Liver (tissue), 9 donors: ENCODE data around the gene CUX1. TPM values are rescaled to one million over a fixed set of nuclear protein-coding genes. Genes with fewer than 3 reads are reported as not detected.

ENCODE experiments used
- DNase-seq: peaks from one replicate; pipeline ENCODE4 v3.0.0-alpha.2; 2017; ENCODE audit warnings: low spot score
- H3K27ac ChIP-seq, 2 donors: one replicate each; pipeline ENCODE4 v1.7.0; 2013; ENCODE audit warnings: inconsistent platforms in 2 of 2, low read length in 2 of 2, control low read depth in 1 of 2, low read depth in 1 of 2, mild to moderate bottlenecking in 1 of 2
- H3K27me3 ChIP-seq, 4 donors: one replicate each; pipeline versions ENCODE4 v1.6.1 to v1.7.0; 2013; ENCODE audit warnings: low read length in 3 of 4, inconsistent platforms in 1 of 4, mild to moderate bottlenecking in 1 of 4, moderate library complexity in 1 of 4; ENCODE audit not compliant: control insufficient read depth in 4 of 4, insufficient read depth in 4 of 4
- H3K36me3 ChIP-seq, 4 donors: one replicate each; pipeline versions ENCODE4 v1.6.1 to v1.7.0; 2013; ENCODE audit warnings: low read length in 3 of 4, mild to moderate bottlenecking in 3 of 4, low read depth in 1 of 4, moderate library complexity in 1 of 4; ENCODE audit not compliant: control insufficient read depth in 4 of 4, insufficient read depth in 3 of 4
- H3K4me1 ChIP-seq, 4 donors: one replicate each; pipeline versions ENCODE4 v1.6.1 to v1.7.0; 2013; ENCODE audit warnings: low read length in 3 of 4, mild to moderate bottlenecking in 3 of 4, moderate library complexity in 1 of 4; ENCODE audit not compliant: control insufficient read depth in 4 of 4, insufficient read depth in 4 of 4
- H3K4me3 ChIP-seq, 3 donors: one replicate each; pipeline versions ENCODE4 v1.6.1 to v1.7.0; 2013; ENCODE audit warnings: low read length in 3 of 3, control low read depth in 1 of 3, low read depth in 1 of 3, mild to moderate bottlenecking in 1 of 3
- H3K9ac ChIP-seq, 2 donors: one replicate each; pipeline ENCODE4 v1.7.0; 2013; ENCODE audit warnings: low read length in 2 of 2, mild to moderate bottlenecking in 2 of 2, moderate library complexity in 2 of 2, control low read depth in 1 of 2, low read depth in 1 of 2
- H3K9me3 ChIP-seq, 4 donors: one replicate each; pipeline versions ENCODE4 v1.6.1 to v1.7.0; 2013; ENCODE audit warnings: low read length in 3 of 4; ENCODE audit not compliant: control insufficient read depth in 4 of 4
- FOXA1 ChIP-seq: IDR thresholded peaks from 2 replicates; pipeline ENCODE4 v1.6.1; 2016; ENCODE audit warnings: antibody characterized with exemption
- FOXA2 ChIP-seq: IDR thresholded peaks from 2 replicates; pipeline ENCODE4 v1.6.1; 2016; ENCODE audit warnings: antibody characterized with exemption
- GABPA ChIP-seq, 2 donors: IDR thresholded peaks in 1 of 2; conservative IDR thresholded peaks in 1 of 2; 2 replicates each; pipeline ENCODE4 v1.6.1; 2016; ENCODE audit warnings: antibody characterized with exemption in 2 of 2, mild to moderate bottlenecking in 1 of 2, moderate library complexity in 1 of 2
- HNF4G ChIP-seq: IDR thresholded peaks from 2 replicates; pipeline ENCODE4 v1.6.1; 2016; ENCODE audit warnings: antibody characterized with exemption
- JUND ChIP-seq, 2 donors: IDR thresholded peaks; 2 replicates each; pipeline ENCODE4 v1.6.1; 2016; ENCODE audit warnings: antibody characterized with exemption in 2 of 2
- NR2F2 ChIP-seq: IDR thresholded peaks from 2 replicates; pipeline ENCODE4 v1.6.1; 2016; ENCODE audit warnings: antibody characterized with exemption
- RAD21 ChIP-seq, 2 donors: IDR thresholded peaks; 2 replicates each; pipeline ENCODE4 v1.6.1; 2016; ENCODE audit warnings: antibody characterized with exemption in 2 of 2, mild to moderate bottlenecking in 2 of 2
- RXRA ChIP-seq, 2 donors: IDR thresholded peaks; 2 replicates each; pipeline ENCODE4 v1.6.1; 2017 to 2018; ENCODE audit warnings: antibody characterized with exemption in 2 of 2, mild to moderate bottlenecking in 1 of 2
- SP1 ChIP-seq: IDR thresholded peaks from 2 replicates; pipeline ENCODE4 v1.6.1; 2018; ENCODE audit warnings: antibody characterized with exemption, mild to moderate bottlenecking
- TAF1 ChIP-seq: conservative IDR thresholded peaks from 2 replicates; pipeline ENCODE4 v1.6.1; 2016; ENCODE audit warnings: antibody characterized with exemption, mild to moderate bottlenecking
- YY1 ChIP-seq: IDR thresholded peaks from 2 replicates; pipeline ENCODE4 v1.6.1; 2016; ENCODE audit warnings: antibody characterized with exemption, mild to moderate bottlenecking
- WGBS: extraction: QIAGEN DNeasy Blood & Tissue Kit; methylation state at CpG from one replicate; pipeline ENCODE4 v1.1.7; 2013; 5-methylcytosine and 5-hydroxymethylcytosine counted together
- polyA plus RNA-seq, 2 donors: library from polyadenylated mRNA; stranded (reverse) in 1 of 2; unstranded in 1 of 2; fragments of 200-250 nt in 1 of 2; fragments of >200 nt in 1 of 2; fragmentation: Nextera tagmentation in 1 of 2; extraction: Ambion mirVana in 1 of 2; gene quantifications; one replicate each; pipeline versions ENCODE4 v1.2.1 to v1.2.3, GENCODE V29; 2013 to 2015
- total RNA-seq, 2 donors: library from RNA; depleted of rRNA; stranded (reverse); fragments of >200 nt; gene quantifications; one replicate each; pipeline ENCODE4 v1.2.3, GENCODE V29; 2014
- TF ChIP-seq, protein P1 (sequence below): IDR thresholded peaks from 2 replicates; pipeline ENCODE4 v1.6.1; 2016; ENCODE audit warnings: antibody characterized with exemption
- TF ChIP-seq, protein P2 (sequence below): IDR thresholded peaks from 2 replicates; pipeline ENCODE4 v1.6.1; 2016; ENCODE audit warnings: antibody characterized with exemption
- TF ChIP-seq, protein P3 (sequence below): IDR thresholded peaks from 2 replicates; pipeline ENCODE4 v1.6.1; 2016; ENCODE audit warnings: antibody characterized with exemption, mild to moderate bottlenecking
- TF ChIP-seq, protein P4 (sequence below): fragments of 150-350 bp; IDR thresholded peaks from 2 replicates; pipeline ENCODE4 v1.5.1; 2017; ENCODE audit warnings: improper control_type of control experiment, low read depth, low read length; ENCODE audit not compliant: missing input control
- TF ChIP-seq, protein P5 (sequence below): IDR thresholded peaks from 2 replicates; pipeline ENCODE4 v1.6.1; 2016; ENCODE audit warnings: antibody characterized with exemption
- donor health status: healthy.
- donor health status: healthy.
- donor health status: healthy.
- donor health status: healthy.
- donor health status: healthy.

CUX1 gene
- total and polyA plus RNA-seq, 4 donors = 18.6 to 40.6 (median 21.4) TPM

DNA sequence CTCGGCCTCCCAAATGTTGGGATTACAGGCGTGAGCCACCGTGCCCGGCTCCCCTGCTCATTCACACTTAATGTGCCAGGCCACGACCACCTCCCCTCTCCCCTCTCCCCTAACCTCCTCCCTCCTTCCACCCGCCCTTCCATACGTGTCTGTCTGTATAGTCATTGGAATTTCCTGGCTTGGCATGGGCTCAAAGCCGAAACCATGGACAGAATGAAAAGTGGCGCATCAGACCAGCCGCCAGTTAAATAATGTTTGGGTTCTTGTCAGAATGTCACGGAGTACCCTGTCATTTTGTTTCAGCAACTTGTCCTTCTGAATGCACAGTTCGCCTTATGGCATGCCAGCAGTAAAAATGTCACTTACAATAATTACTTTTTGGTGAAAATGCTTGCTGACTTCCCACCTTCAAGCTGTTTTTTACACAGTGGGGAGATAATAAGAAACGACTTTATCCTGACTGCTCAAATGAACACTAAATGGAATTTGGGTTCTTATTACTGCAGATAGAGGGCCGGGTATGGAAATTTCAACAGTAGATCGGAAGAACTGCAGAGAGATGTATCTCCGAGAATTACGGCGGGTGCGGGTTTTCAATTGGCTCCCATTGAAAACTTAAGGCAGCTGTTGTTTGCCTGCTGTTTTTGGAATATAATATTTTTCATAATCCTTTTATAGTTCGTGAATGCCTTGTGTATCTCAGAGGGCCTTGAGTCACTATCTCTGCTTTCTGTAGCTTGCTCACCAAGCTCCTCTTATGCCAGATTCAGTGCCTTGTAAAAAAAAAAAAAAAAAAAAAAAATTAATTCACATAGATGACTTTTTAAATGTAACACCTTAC is 403.8 kb downstream of the CUX1 start:
- Histone ChIP-seq H3K27me3 (no peaks in the 10 kb centered on the region), H3K9ac (no peak overlapping the region), H3K36me3 (peaks cover 0 to 2% (median 0%) of the 10 kb centered on the region in 4 donors), H3K9me3 (no peaks in the 10 kb centered on the region), H3K27ac (no peak overlapping the region), H3K4me3 (no peak overlapping the region), H3K4me1 (no peaks in the 10 kb centered on the region)
- no peak for DNase-seq
- WGBS = 94% methylated on average over 20 of the region's 20 CpGs
- no peak for TF ChIP-seq TAF1
- TF ChIP-seq, protein P1, sequence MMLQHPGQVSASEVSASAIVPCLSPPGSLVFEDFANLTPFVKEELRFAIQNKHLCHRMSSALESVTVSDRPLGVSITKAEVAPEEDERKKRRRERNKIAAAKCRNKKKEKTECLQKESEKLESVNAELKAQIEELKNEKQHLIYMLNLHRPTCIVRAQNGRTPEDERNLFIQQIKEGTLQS = no peak
- TF ChIP-seq, protein P2, sequence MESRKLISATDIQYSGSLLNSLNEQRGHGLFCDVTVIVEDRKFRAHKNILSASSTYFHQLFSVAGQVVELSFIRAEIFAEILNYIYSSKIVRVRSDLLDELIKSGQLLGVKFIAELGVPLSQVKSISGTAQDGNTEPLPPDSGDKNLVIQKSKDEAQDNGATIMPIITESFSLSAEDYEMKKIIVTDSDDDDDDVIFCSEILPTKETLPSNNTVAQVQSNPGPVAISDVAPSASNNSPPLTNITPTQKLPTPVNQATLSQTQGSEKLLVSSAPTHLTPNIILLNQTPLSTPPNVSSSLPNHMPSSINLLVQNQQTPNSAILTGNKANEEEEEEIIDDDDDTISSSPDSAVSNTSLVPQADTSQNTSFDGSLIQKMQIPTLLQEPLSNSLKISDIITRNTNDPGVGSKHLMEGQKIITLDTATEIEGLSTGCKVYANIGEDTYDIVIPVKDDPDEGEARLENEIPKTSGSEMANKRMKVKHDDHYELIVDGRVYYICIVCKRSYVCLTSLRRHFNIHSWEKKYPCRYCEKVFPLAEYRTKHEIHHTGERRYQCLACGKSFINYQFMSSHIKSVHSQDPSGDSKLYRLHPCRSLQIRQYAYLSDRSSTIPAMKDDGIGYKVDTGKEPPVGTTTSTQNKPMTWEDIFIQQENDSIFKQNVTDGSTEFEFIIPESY = no peak
- TF ChIP-seq GABPA (IDR thresholded peaks at IDR 0.05 in 1 of 2, conservative IDR thresholded peaks at IDR 0.05 in 1 of 2) = no peak
- TF ChIP-seq HNF4G = no peak
- no peak for TF ChIP-seq SP1
- TF ChIP-seq NR2F2 = no peak
- TF ChIP-seq JUND (IDR thresholded peaks at IDR 0.05) = no peak
- no peak for TF ChIP-seq RAD21 (IDR thresholded peaks at IDR 0.05)
- TF ChIP-seq, protein P3, sequence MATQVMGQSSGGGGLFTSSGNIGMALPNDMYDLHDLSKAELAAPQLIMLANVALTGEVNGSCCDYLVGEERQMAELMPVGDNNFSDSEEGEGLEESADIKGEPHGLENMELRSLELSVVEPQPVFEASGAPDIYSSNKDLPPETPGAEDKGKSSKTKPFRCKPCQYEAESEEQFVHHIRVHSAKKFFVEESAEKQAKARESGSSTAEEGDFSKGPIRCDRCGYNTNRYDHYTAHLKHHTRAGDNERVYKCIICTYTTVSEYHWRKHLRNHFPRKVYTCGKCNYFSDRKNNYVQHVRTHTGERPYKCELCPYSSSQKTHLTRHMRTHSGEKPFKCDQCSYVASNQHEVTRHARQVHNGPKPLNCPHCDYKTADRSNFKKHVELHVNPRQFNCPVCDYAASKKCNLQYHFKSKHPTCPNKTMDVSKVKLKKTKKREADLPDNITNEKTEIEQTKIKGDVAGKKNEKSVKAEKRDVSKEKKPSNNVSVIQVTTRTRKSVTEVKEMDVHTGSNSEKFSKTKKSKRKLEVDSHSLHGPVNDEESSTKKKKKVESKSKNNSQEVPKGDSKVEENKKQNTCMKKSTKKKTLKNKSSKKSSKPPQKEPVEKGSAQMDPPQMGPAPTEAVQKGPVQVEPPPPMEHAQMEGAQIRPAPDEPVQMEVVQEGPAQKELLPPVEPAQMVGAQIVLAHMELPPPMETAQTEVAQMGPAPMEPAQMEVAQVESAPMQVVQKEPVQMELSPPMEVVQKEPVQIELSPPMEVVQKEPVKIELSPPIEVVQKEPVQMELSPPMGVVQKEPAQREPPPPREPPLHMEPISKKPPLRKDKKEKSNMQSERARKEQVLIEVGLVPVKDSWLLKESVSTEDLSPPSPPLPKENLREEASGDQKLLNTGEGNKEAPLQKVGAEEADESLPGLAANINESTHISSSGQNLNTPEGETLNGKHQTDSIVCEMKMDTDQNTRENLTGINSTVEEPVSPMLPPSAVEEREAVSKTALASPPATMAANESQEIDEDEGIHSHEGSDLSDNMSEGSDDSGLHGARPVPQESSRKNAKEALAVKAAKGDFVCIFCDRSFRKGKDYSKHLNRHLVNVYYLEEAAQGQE = no peak

DNA sequence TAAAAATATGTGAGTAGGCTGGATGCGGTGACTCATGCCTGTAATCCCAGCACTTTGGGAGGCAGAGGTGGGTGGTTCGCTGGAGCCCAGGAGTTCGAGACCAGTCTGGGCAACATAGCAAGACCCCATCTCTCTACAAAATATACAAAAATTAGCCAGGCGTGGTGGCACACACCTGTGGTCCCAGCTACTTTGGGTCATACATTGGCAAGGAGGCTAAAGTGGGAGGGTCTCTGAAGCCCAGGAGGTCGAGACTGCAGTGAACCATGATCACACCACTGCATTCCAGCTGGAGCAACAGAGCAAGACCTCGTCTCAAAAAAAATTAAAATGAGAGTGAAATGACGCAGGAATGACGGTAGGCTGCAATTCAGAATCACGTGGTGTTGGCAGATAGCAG is 404.5 kb downstream of the CUX1 start:
- no peaks in the 10 kb centered on the region for H3K4me1 ChIP-seq
- DNase-seq = no peak
- H3K9ac ChIP-seq = no peak overlapping the region
- H3K27me3 ChIP-seq = no peaks in the 10 kb centered on the region
- H3K9me3 ChIP-seq = no peaks in the 10 kb centered on the region
- 97% methylated on average over 9 of the region's 9 CpGs for WGBS
- no peak overlapping the region for H3K4me3 ChIP-seq
- H3K27ac ChIP-seq = no peak overlapping the region
- H3K36me3 ChIP-seq = peaks cover 0 to 2% (median 0%) of the 10 kb centered on the region in 4 donors
- TF ChIP-seq RXRA (IDR thresholded peaks at IDR 0.05) = no peak
- no peak for TF ChIP-seq YY1
- TF ChIP-seq, protein P1 = no peak
- no peak for TF ChIP-seq HNF4G
- TF ChIP-seq FOXA1 = no peak
- TF ChIP-seq, protein P4, sequence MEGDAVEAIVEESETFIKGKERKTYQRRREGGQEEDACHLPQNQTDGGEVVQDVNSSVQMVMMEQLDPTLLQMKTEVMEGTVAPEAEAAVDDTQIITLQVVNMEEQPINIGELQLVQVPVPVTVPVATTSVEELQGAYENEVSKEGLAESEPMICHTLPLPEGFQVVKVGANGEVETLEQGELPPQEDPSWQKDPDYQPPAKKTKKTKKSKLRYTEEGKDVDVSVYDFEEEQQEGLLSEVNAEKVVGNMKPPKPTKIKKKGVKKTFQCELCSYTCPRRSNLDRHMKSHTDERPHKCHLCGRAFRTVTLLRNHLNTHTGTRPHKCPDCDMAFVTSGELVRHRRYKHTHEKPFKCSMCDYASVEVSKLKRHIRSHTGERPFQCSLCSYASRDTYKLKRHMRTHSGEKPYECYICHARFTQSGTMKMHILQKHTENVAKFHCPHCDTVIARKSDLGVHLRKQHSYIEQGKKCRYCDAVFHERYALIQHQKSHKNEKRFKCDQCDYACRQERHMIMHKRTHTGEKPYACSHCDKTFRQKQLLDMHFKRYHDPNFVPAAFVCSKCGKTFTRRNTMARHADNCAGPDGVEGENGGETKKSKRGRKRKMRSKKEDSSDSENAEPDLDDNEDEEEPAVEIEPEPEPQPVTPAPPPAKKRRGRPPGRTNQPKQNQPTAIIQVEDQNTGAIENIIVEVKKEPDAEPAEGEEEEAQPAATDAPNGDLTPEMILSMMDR = no peak
- TF ChIP-seq SP1 = no peak
- no peak for TF ChIP-seq TAF1
- TF ChIP-seq FOXA2 = no peak
- TF ChIP-seq, protein P2 = no peak
- TF ChIP-seq GABPA (IDR thresholded peaks at IDR 0.05 in 1 of 2, conservative IDR thresholded peaks at IDR 0.05 in 1 of 2) = no peak
- TF ChIP-seq RAD21 (IDR thresholded peaks at IDR 0.05) = no peak
- TF ChIP-seq, protein P3 = no peak
- no peak for TF ChIP-seq JUND (IDR thresholded peaks at IDR 0.05)
- TF ChIP-seq, protein P5, sequence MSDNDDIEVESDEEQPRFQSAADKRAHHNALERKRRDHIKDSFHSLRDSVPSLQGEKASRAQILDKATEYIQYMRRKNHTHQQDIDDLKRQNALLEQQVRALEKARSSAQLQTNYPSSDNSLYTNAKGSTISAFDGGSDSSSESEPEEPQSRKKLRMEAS = no peak
